NCI-H1417 (cell line): ENCODE data around the gene C14orf93.
"Not testable (repeated sequence)": the region's sequence is repeated elsewhere in the genome, so short reads cannot be mapped to it uniquely, and the experiment has no call there.

Source experiments
- DNase-seq, 3 experiments: peaks; one replicate each; lab custom pipeline; 2025; lab: John Stamatoyannopoulos, UW

Gene C14orf93

DNA sequence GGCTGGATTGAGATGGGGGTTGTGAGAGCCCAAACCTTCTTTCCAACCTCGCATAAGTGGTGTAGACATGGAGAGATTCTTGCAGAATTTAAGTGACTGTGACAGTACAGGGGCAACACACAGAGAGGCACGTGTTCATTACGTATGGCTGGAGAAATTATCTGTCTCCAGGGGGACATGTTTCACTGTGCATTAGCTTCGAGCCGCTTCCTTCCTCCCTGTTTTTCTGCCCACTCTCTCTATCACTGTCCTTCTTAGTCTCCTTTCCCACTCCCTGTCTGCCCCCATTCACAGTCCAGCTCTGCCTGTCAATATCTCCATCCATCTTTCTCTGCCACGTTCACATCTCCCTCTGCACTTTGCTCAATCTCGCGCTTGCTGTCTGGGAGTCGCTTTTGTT lies 11.5 kb upstream of the C14orf93 start:
- no peak for DNase-seq

DNA sequence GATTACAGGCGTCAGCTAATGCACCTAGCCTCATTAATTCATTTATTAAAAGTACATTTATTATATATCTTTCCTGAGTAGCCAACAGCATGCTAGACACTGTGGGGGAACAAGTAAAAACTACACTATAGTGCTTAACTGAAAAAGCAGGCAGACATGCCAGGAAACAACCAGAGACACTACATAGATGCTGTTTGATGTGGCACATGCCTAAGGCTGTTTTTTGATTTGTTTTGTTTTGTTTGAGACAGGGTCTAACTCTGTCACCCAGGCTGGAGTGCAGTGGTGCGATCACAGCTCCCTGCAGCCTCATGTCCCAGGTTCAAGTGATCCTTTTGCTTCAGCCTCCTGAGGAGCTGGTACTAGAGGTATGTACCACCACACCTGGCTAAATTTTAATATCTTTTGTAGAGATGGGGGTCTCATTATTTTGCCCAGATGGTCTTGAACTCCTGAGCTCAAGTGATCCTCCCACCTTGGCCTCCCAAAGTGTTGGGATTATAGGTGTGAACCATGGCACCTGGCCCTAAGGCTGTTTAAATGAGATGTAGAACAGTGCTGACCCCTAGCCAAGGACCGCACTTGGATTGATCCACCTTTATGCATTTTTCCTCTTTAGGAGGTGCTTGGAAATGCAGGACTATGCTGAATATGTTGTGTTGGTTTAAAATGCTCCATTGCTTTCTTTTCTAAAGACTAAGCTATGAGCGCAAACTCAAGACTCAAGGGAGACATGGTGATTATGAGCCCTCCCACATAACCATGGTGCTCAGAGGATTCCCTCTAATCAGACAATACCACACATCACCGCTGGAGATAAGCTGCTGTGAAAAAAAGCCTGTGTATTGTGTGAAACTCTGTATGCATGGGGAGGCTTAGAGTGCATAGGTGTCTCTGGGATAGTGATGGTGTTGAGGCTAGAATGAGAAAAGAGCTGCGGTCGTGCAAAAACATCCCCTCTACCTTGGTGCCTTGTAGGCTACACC lies 10.5 kb upstream of the C14orf93 start:
- no peak for DNase-seq

DNA sequence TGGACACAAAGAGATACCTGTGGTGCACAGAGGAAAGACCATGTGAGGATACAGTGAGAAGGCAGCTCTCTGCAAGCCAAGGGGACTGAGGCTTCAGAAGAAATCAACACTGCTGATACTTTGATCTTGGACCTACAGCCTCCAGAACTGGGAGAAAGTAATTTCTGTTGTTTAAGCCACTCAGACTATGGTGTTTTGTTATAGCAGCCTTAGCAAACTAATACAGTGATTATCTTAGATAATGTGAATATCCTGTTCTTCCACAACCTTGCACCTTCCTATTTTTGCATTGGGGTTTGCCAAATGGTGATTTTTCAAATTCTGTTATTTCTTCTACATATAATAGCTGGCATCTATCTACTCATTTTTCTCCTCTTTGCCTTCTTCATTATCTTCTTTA lies 8.2 kb upstream of the C14orf93 start:
- no peak for DNase-seq

DNA sequence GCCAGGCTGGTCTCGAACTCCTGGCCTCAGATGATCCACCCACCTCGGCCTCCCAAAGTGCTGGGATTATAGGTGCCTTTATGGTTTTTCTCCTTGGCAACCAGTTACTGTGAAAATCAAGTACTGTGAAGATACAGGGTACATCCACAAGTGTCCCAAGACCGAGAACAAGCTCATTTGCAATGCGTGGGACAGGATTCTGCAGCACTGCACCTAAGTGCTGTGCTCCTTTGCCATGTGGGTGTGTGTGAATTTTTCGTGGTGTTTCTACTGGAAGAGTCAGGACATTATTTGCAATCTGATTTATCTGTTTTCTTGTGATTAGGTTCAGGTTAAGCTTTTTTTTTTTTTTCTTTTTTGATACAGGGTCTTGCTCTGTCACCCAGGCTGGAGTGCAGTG lies 7.1 kb upstream of the C14orf93 start:
- no peak for DNase-seq

DNA sequence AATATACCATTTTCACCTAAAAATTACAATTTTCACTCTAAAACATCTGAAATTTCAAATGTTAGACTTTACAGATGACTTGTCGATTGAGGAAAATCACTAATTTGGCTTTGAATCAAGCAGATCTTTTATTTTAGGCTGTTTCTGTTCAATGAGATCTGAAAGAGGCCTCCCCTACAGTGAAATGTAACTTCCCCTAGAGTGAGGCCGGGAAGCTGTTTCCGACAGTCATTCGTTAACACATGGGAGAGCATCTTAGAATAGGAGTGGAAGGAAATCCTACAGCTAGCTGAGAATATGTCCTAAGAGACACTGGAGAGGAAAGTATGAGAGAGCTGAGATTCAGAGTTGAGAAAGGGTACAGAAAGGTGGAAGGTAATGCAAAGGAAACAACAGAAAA lies 5.7 kb upstream of the C14orf93 start:
- no peak for DNase-seq

DNA sequence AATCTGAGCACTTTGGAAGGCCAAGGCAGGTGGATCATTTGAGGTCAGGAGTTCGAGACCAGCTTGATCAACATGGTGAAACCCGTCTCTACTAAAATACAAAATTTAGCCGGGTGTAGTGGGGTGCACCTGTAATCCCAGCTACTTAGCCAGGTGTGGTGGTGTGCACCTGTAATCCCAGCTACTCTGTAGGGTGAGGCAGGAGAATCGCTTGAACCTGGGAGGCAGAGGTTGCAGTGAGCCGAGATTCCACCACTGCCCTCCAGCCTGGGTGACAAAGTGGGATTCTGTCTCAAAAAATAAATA lies 3.8 kb upstream of the C14orf93 start:
- DNase-seq = not testable (repeated sequence)

DNA sequence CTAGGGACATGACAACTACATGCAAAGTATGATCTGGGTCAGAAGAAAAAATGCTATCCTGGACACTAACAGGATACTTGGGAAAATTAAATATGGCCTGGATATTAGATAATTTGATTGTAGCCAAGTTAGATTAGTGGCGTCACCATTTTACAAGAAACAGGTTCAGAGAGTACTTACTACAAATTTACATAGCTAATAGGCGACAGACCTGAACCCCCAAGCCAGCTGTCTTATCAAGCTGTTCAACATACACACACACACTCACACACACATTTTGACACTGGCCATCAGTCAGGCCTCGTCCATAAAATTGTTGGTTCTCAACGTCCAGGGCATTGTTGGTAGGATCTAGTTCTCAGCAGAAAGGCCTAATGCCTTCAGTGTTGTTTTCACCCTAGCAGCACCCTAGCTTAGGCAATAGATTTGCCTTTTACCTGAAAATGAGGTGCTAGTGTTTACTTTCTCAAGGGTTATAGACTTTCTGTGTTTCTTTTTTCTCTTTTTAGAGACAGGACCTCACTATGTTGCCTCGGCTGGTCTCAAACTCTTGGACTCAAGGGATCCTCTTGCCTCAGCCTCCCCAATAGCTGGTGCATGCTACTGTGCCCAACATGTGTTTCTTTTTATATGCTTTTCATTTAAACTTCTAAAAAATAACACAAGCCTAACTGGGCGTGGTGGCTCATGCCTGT lies 3.3 kb upstream of the C14orf93 start:
- DNase-seq = no peak

DNA sequence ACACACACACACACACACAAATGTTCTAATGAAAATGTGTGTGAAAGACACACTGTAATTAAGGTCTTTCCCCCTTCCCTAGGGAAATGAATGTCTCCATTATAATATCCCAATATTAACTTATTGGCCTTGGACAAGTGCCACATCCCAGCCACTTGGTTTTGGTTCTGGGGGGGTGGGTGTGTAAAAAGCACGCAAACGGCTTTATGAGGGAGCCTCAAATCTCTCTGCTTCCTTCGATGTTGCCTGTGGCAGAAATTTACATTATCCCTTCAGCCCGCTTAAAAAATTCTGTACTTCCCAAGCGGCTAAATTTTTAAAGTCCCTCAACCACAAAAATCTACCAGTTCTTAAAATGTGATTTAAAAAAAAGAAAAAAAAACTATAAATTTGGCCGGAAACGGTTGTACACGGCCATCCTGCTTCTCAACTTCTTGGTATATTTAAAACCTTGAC lies 432 bp downstream of the C14orf93 start:
- peak; percentile 53 to 72 (median 65) for DNase-seq

DNA sequence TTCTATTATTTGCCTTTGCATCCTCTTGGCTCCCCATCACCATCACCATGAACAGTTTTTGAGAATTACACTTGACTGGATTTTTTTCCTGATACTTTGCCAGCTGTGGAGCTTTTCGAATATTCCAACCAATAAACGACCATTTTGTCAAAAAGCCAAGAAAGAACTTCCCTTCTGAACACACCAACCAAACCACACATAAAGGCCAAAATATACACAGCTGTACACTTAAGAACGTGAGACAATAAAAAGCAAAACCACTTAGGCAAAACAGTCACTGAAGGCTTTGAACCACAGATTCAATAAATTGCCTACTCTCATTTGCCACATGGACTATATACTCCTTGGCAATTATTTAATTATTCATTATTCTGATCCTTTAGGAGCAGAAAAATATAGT lies 1.1 kb downstream of the C14orf93 start:
- DNase-seq = peak in 2 of 3 experiments; percentile 33 to 50

DNA sequence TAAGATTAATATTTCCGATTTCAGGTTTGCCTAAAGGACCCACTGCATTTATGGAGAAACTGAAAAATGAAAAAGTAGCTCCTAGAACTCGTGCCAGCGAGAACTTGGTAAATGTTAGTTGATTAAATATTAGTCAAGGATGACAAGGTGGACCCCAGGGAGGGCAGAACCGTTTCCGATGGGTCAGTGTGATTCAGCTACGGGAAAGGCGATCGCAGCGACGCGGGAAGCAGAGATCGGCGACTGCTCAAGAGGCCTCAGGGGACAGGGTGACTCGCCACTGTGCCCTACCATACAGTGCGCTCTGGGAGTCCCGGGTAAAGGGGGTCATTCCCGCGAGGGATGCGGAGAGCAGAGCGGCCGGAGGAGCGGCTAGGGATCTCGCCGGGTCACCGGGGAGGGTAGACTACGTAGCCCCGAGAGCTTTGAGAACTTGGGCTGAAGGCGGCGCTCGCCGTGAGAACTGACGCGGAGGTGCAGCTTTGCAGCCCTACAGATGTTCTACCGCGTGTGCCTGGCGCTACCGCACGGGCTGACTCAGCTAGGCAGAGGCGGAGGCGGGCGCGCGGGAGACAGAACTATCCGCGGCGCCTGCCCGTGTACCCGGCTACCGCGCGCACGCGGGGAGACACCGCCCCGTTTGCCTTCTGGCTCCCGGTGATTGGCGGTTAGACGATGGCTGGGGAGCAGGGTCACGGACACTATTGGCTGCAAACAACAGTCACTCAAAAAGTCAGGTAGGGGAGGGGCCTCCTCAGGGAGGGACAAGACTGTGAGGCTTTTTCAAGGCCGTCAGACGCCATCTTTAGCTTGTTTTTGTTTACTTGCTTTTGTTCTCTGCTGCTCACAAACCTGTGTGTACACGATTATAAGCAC lies 3.2 kb downstream of the C14orf93 start:
- peak; percentile 99 to 100 (median 99) for DNase-seq

DNA sequence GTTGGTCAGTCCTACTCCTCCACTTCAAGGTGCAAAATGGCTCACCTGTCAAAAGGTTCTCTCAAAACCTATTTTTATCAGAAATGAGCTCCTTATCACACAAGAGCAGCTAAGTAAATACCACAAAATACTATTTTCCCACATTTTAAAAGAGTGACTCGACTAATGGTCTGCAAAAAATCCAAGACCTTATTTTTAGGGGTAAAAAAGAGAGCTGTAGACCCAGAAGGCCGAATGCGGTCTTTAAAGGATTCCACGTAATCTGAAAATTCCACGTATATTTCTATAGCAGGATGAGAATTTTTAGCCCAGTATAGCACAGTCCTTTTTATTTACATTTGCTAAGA lies 3.8 kb downstream of the C14orf93 start:
- DNase-seq = peak in 1 of 3 experiments; percentile 69

DNA sequence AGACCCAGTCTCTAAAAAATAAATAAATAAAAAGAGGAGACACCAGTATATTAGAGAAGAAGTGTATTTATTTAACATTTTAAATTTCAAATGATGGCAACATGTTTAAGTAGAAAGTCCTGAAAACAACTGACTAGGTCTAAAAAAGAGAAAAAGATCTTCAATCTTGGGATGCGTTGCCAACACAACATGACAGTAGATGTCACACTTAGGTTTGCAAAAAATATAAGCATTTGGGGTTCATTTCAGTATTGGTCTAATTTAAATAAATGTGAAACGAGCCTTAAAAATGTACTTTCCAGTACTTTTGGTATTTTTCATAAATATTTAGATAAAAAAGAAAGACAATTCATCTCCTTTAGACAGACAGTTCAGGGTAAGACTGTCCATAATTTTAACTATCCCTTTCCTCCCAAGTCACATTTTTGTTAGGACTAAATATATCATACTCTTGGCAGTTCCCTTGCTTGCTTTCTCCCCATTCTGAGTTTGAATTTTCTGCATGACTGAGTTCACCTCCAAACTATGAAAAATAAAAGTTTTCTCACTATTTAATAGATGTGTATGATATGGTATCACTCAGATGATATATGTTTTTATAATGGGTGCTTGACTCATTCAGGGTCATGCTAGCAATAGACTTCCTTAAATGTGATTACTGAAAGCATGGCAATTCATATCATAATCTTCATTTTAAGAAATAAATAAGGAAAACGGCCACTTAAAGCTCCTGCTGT lies 4.3 kb downstream of the C14orf93 start:
- no peak for DNase-seq

DNA sequence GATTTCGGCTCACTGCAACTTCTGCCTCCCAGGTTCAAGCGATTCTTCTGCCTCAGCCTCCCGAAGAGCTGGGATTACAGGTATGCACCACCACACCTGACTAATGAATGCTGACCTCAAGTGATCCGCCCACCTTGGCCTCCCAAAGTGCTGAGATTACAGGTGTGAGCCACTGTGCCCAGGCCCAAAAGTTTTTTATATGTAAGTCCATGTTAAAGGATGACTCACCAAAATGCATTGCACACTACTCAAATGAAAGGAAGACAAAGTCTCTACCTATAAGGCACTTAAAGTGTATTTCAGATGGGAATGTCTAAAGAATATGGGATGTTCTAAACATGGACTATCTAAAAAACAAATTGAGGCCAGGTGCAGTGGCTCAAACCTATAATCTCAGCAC lies 5.7 kb downstream of the C14orf93 start:
- DNase-seq = not testable (repeated sequence)

DNA sequence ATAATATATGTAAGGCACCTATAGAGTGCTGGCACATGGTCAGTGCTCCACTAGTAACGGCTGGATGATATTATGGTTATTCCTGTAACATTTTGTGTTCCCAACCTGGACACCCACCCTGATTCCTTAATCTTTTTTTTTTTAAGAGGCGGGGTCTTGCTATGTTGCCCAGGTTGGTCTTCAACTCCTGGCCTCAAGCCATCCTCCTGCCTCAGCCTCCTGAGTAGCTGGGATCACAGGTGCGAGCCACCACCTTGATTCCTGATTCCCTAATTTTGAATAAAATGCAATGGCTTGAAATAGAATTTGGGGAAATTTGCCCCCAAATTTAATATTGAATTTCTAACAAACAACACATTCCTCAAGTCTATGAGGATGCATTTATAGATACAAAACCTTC lies 7.4 kb downstream of the C14orf93 start:
- DNase-seq = no peak

DNA sequence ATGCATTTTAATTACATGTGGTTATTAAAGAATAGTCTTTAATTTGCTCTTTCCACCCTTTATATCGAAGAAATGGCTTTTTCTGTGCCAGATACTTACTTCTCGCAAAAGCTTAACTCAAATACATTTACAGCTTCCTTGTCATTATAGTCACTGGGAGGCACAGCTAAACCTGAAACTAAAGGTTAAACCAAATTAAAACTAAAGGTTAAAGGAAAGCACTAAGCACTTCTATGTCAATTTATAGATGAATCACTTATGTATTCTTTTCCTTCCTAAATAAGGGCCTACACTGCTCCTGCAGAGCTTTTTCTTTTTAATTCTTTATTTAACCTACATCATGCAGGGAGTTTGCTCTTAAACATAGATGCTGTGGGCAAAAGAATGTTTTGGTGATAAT lies 9.1 kb downstream of the C14orf93 start:
- DNase-seq = no peak

DNA sequence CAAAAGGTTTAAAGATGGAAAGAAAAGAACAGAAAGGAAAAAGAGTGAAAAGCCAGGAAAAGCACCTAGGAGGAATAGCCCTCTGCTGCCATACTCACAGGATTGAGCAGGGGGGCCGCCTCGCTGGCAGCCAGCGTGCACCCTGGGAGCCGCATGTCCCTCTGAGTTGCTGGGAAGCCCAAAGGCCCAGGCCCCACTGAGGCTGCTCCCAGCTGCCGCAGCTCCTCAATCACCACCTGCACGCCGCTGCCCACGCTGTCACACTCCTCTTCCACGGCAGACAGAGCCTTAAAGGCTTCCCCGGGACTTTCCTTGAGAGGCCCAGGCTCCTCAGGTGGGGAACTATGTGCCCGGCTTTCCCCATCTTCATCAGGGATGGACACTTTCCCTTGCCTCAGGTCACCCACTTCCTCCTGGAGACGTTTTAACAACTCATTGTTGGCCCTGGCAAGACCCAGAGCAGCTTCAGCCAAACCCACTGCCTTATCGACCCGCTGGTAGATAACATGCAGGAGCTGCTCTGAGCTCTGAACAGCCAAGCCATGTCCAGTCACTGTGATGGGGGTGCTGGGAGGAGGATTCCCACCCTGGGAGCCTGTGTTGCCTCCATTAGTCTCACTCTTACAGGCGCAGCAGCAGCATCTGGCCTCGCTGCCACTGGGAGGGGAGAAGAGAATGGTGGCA lies 11.5 kb downstream of the C14orf93 start:
- no peak for DNase-seq

DNA sequence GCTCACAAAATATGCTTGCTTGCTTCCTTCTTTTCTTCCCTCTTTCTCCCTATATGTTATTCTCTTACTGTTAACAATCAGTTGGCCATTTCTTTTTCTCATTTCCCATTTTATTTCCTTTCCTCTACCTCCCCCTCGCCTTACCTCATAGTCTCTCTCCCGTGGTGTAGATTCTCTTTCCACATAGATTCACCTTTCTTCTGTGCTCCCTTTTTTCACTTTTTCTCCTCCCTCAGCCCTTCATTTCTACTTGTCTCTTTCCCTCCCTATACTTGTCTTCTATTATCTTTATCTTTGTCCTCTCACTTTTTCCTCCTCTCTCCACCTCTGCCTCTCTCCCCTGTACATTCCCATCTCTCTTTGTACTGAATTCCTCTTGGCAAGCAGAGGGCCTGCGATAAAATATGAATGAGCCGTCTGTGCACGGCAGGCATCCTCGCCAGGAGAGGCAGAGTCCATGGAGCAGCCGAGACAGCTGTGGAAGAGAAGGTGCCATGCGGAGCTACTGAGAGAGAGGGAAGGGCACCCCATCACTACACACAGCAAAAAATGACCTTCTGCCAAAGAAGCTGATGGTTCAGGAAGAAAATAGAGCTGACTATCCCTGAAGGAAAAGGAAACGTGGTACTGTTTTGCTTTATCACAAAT lies 12.1 kb downstream of the C14orf93 start:
- no peak for DNase-seq

DNA sequence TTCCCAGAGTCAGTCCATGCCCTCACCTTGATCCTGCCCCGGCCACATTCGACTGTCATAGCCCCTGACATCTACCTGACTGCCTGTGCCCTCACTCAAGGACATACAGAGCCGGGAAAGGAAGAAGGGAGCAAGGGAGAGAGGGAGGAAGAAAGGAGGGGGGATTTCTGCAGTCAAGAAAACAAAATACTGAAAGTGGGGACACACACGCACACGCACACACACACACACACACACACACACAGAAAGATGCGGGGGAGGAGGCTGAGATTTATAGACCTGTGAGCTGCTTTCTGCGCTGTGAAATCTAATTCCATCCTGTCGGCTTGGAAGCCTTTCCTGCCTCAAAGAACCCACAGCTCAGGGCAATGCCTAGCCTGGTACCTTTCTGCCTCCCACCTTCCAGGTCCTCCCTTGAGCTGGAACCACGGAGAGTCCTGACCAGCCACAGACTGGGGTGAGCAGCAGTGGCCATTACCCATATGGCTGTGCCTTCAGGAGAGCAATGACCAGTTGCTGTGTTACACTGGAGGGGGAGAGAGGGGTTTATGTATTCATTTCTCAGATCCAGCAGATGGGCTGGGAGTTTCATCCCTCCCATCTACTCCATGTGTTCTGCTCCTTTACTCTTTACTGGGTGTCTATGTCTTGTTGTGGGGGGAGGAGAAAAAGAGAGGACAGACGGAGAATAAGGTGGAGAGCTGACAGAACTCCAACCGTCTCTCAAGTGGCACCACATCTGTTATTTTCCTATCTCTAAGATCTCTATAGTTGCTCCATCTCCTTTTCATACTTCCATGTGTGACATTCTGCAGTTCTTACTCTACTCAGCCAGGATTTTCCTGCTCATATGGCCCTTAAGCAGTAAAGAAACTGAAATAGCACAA lies 12.9 kb downstream of the C14orf93 start:
- no peak for DNase-seq

DNA sequence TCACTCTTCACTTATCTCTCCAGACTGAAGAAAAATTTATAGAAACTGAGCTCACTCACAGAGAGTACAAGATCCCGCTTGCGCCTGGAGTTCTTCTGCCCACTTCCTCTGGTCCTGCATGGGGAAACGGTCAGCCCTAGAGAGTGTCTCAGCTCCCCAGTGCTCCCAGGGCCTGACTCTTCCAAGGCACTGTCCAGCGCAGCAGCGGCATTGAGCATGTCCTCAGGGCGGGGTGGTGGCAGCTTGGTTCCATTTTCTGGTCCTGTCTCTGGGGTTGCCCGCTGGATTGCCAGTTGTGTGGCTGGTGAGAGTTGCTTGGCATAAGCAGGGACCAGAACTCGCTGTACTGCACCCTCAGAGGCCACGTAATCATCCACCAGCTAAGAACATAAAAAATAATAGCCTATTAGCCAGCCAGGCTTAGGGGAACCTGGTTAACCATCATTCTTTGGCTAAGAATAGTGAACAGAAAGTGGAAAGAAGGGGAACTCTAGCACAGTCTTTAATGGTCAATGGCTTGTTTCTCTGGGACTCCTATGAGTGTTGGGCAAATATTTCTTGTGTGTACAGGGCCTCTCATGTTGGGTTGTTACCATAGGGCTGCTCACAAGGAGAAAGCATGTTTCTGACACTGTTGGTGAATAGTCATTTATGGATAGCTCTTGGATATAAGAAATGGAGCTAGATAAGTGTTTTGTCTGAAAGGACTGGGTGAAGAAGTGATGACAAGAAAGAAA lies 13.9 kb downstream of the C14orf93 start:
- no peak for DNase-seq
